Measurements from ENCODE around the gene POLR1A.
"Not testable (repeated sequence)": the region's sequence is repeated elsewhere in the genome, so short reads cannot be mapped to it uniquely, and the experiment has no call there.

DNA sequence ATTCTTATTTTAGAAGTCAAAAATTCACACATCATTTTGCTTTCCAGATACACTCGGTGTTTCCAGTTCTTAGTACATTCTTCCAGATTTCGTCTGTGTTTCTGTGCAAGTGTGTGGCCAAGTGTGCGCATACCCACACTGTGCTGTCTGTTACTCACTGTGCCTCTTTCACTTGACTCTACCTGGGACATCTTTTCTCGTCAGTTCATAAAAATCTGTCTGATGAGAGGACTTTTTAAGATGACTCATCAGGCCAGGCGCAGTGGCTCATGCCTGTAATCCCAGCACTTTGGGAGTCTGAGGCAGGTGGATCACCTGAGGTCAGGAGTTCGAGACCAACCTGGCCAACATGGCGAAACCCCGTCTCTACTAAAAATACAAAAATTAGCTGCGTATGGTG is 113.6 kb downstream of the POLR1A start:
- not testable (repeated sequence) for TF ChIP-seq POLR2A (IDR thresholded peaks at IDR 0.05); POLR2AphosphoS5 (IDR thresholded peaks at IDR 0.05; ENCODE audit: insufficient read depth in 1 of 2, low read depth in 1 of 2)
- TF ChIP-seq, protein P1, sequence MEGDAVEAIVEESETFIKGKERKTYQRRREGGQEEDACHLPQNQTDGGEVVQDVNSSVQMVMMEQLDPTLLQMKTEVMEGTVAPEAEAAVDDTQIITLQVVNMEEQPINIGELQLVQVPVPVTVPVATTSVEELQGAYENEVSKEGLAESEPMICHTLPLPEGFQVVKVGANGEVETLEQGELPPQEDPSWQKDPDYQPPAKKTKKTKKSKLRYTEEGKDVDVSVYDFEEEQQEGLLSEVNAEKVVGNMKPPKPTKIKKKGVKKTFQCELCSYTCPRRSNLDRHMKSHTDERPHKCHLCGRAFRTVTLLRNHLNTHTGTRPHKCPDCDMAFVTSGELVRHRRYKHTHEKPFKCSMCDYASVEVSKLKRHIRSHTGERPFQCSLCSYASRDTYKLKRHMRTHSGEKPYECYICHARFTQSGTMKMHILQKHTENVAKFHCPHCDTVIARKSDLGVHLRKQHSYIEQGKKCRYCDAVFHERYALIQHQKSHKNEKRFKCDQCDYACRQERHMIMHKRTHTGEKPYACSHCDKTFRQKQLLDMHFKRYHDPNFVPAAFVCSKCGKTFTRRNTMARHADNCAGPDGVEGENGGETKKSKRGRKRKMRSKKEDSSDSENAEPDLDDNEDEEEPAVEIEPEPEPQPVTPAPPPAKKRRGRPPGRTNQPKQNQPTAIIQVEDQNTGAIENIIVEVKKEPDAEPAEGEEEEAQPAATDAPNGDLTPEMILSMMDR (IDR thresholded peaks at IDR 0.05), result not testable (repeated sequence)
